CD8-positive, alpha-beta memory T cell (primary cell): Measurements from ENCODE around the gene PRSS38. TPM values are rescaled to one million over a fixed set of nuclear protein-coding genes. Genes with fewer than 3 reads are reported as not detected.

Experiments
- CTCF ChIA-PET: fragments of 350-600 bp; sonication (Branson Sonifier 250); formaldehyde crosslinking; loops from one replicate; lab custom pipeline; 2021; ENCODE audit warnings: antibody characterized with exemption; lab: Charles Lee
- POLR2A ChIA-PET: fragments of 350-600 bp; sonication (Branson Sonifier 250); formaldehyde crosslinking; loops from one replicate; lab custom pipeline; 2021; ENCODE audit warnings: antibody characterized with exemption; lab: Charles Lee
- DNase-seq, 5 donors: peaks; one replicate each; pipeline versions ENCODE4 v3.0.0 to v3.0.0-alpha.2; 2020 to 2022; ENCODE audit warnings: mixed read lengths in 1 of 5
- H3K27ac ChIP-seq: one replicate; pipeline ENCODE4 v1.7.0; 2013; ENCODE audit warnings: low read depth, mild to moderate bottlenecking, low read length, moderate library complexity
- H3K27me3 ChIP-seq: 2 replicates; pipeline ENCODE4 v1.7.0; 2013; ENCODE audit warnings: low read length, mild to moderate bottlenecking; ENCODE audit not compliant: insufficient read depth, poor library complexity, severe bottlenecking
- H3K36me3 ChIP-seq: 2 replicates; pipeline ENCODE4 v1.7.0; 2013; ENCODE audit warnings: mild to moderate bottlenecking, low read length, moderate library complexity; ENCODE audit not compliant: insufficient read depth
- H3K4me1 ChIP-seq: 2 replicates; pipeline ENCODE4 v1.7.0; 2013; ENCODE audit warnings: mild to moderate bottlenecking, low read length, moderate library complexity; ENCODE audit not compliant: insufficient read depth
- H3K4me3 ChIP-seq: 2 replicates; pipeline ENCODE4 v1.7.0; 2013; ENCODE audit warnings: mild to moderate bottlenecking, low read length
- H3K9me3 ChIP-seq: 2 replicates; pipeline ENCODE4 v1.7.0; 2013; ENCODE audit warnings: mild to moderate bottlenecking, low read length
- H3K27ac Mint-ChIP-seq, 8 donors: one replicate each; pipeline ENCODE4 v1.8.0; 2020 to 2021; ENCODE audit warnings: mixed read lengths in 8 of 8, mild to moderate bottlenecking in 6 of 8, inconsistent platforms in 3 of 8, moderate library complexity in 3 of 8
- H3K27me3 Mint-ChIP-seq, 2 donors: one replicate each; pipeline ENCODE4 v1.8.0; 2020 to 2021; ENCODE audit warnings: mixed read lengths in 2 of 2, mild to moderate bottlenecking in 1 of 2, moderate library complexity in 1 of 2
- H3K36me3 Mint-ChIP-seq, 3 donors: one replicate each; pipeline ENCODE4 v1.8.0; 2020 to 2021; ENCODE audit warnings: mixed read lengths in 3 of 3, inconsistent platforms in 1 of 3, mild to moderate bottlenecking in 1 of 3
- H3K4me1 Mint-ChIP-seq, 3 donors: one replicate each; pipeline ENCODE4 v1.8.0; 2020 to 2021; ENCODE audit warnings: mixed read lengths in 3 of 3, inconsistent platforms in 1 of 3, mild to moderate bottlenecking in 1 of 3
- H3K4me3 Mint-ChIP-seq, 7 donors: one replicate each; pipeline ENCODE4 v1.8.0; 2020 to 2021; ENCODE audit warnings: mixed read lengths in 7 of 7, mild to moderate bottlenecking in 6 of 7, moderate library complexity in 4 of 7, inconsistent platforms in 2 of 7
- H3K9me3 Mint-ChIP-seq, 5 donors: one replicate each; pipeline ENCODE4 v1.8.0; 2020 to 2022; ENCODE audit warnings: mixed read lengths in 5 of 5, mild to moderate bottlenecking in 3 of 5, moderate library complexity in 2 of 5, inconsistent platforms in 1 of 5
- polyA plus RNA-seq: library from polyadenylated mRNA; unstranded; fragments of 300-500 nt; fragmentation: Illumina TruSeq; gene quantifications from one replicate; pipeline ENCODE4 v1.2.3, GENCODE V29; 2021
- total RNA-seq, 2 experiments: library from RNA; stranded (reverse); gene quantifications; one replicate each; pipeline ENCODE4 v1.2.3, GENCODE V29; 2021

Gene PRSS38
- total and polyA plus RNA-seq, 3 experiments from 2014 or later = not detected

GRCh38 chr1:227796359-227796915 lies 19.0 kb upstream of the PRSS38 start:
- no peak overlapping the region for H3K4me3 Mint-ChIP-seq
- H3K27ac Mint-ChIP-seq = no peak overlapping the region
- no peaks in the 10 kb centered on the region for H3K9me3 ChIP-seq
- POLR2A ChIA-PET = interaction anchor here (0.5 kb wide), 1 partner anchor 858 kb away, joined by 4 read pairs; no protein-coding TSS in a partner anchor
- no peaks in the 10 kb centered on the region for H3K4me1 ChIP-seq
- H3K4me3 ChIP-seq = no peak overlapping the region
- no peak for DNase-seq
- no peaks in the 10 kb centered on the region for H3K27me3 ChIP-seq
- no peaks in the 10 kb centered on the region for H3K36me3 Mint-ChIP-seq
- H3K4me1 Mint-ChIP-seq = no peaks in the 10 kb centered on the region
- H3K27ac ChIP-seq = no peak overlapping the region
- no peaks in the 10 kb centered on the region for H3K36me3 ChIP-seq
- H3K9me3 Mint-ChIP-seq = no peaks in the 10 kb centered on the region
- peaks cover 2 to 5% of the 10 kb centered on the region in 2 donors for H3K27me3 Mint-ChIP-seq
- CTCF ChIA-PET = interaction anchor here (2.2 kb wide), 1 partner anchor 31 kb away, joined by 7 read pairs; no protein-coding TSS in a partner anchor

GRCh38 chr1:227797144-227797543 lies 18.3 kb upstream of the PRSS38 start:
- Mint-ChIP-seq H3K9me3 (no peaks in the 10 kb centered on the region), H3K36me3 (no peaks in the 10 kb centered on the region), H3K4me1 (no peaks in the 10 kb centered on the region), H3K27ac (no peak overlapping the region), H3K4me3 (no peak overlapping the region), H3K27me3 (peaks cover 2 to 5% of the 10 kb centered on the region in 2 donors)
- Histone ChIP-seq H3K27ac (no peak overlapping the region), H3K9me3 (no peaks in the 10 kb centered on the region), H3K4me1 (no peaks in the 10 kb centered on the region), H3K36me3 (no peaks in the 10 kb centered on the region), H3K4me3 (no peak overlapping the region), H3K27me3 (no peaks in the 10 kb centered on the region)
- ChIA-PET CTCF (no interaction called here), POLR2A (no interaction called here)
- no peak for DNase-seq

- no peak for DNase-seq
- Histone ChIP-seq H3K4me1 (no peaks in the 10 kb centered on the region), H3K27me3 (no peaks in the 10 kb centered on the region), H3K9me3 (no peaks in the 10 kb centered on the region), H3K36me3 (no peaks in the 10 kb centered on the region), H3K27ac (no peak overlapping the region), H3K4me3 (no peak overlapping the region)
- CTCF ChIA-PET = no interaction called here
- no peaks in the 10 kb centered on the region for H3K36me3 Mint-ChIP-seq
- POLR2A ChIA-PET = no interaction called here
- H3K4me3 Mint-ChIP-seq = no peak overlapping the region
- no peaks in the 10 kb centered on the region for H3K9me3 Mint-ChIP-seq
- H3K27ac Mint-ChIP-seq = peak overlapping the region in 1 of 8 donors; percentile 79
- H3K4me1 Mint-ChIP-seq = no peaks in the 10 kb centered on the region
- peaks cover 2 to 5% of the 10 kb centered on the region in 2 donors for H3K27me3 Mint-ChIP-seq
These were observed 17.9 kb upstream of the PRSS38 start for GRCh38 chr1:227797625-227798024.

- H3K27me3 Mint-ChIP-seq = peaks cover 2 to 5% of the 10 kb centered on the region in 2 donors
These were observed 17.2 kb upstream of the PRSS38 start for GRCh38 chr1:227798078-227798802.

GRCh38 chr1:227799756-227800155 lies 15.7 kb upstream of the PRSS38 start:
- Mint-ChIP-seq H3K27ac (peak overlapping the region in 2 of 8 donors; percentile 6 to 62), H3K9me3 (peaks cover 2 to 8% (median 6%) of the 10 kb centered on the region in 5 donors), H3K36me3 (peaks cover 0 to 11% (median 1%) of the 10 kb centered on the region in 3 donors), H3K27me3 (peaks cover 8 to 15% of the 10 kb centered on the region in 2 donors), H3K4me3 (no peak overlapping the region), H3K4me1 (no peaks in the 10 kb centered on the region)
- POLR2A ChIA-PET = no interaction called here
- Histone ChIP-seq H3K36me3 (no peaks in the 10 kb centered on the region), H3K27me3 (no peaks in the 10 kb centered on the region), H3K4me3 (no peak overlapping the region), H3K27ac (no peak overlapping the region), H3K4me1 (no peaks in the 10 kb centered on the region), H3K9me3 (no peaks in the 10 kb centered on the region)
- DNase-seq = no peak
- CTCF ChIA-PET = no interaction called here

More at GRCh38 chr1:227798078-227798802, 17.2 kb upstream of the PRSS38 start:
- Mint-ChIP-seq H3K36me3 (no peaks in the 10 kb centered on the region), H3K27ac (no peak overlapping the region), H3K4me3 (no peak overlapping the region), H3K4me1 (no peaks in the 10 kb centered on the region), H3K9me3 (peaks cover 0 to 1% (median 0%) of the 10 kb centered on the region in 5 donors)
- no peaks in the 10 kb centered on the region for H3K9me3 ChIP-seq
- ChIA-PET CTCF (interaction anchor here (1.0 kb wide), 1 partner anchor 20 kb away, joined by 4 read pairs; no protein-coding TSS in a partner anchor), POLR2A (no interaction called here)
- H3K27me3 ChIP-seq = no peaks in the 10 kb centered on the region
- no peak overlapping the region for H3K4me3 ChIP-seq
- no peaks in the 10 kb centered on the region for H3K36me3 ChIP-seq
- H3K4me1 ChIP-seq = no peaks in the 10 kb centered on the region
- no peak for DNase-seq
- no peak overlapping the region for H3K27ac ChIP-seq

GRCh38 chr1:227803933-227804332 lies 11.5 kb upstream of the PRSS38 start:
- no peak for DNase-seq
- no peaks in the 10 kb centered on the region for H3K27me3 ChIP-seq
- H3K36me3 ChIP-seq = no peaks in the 10 kb centered on the region
- ChIA-PET CTCF (no interaction called here), POLR2A (no interaction called here)
- H3K9me3 ChIP-seq = no peaks in the 10 kb centered on the region
- H3K9me3 Mint-ChIP-seq = peaks cover 2 to 10% (median 6%) of the 10 kb centered on the region in 5 donors
- H3K27ac ChIP-seq = no peak overlapping the region
- no peak overlapping the region for H3K4me3 ChIP-seq
- H3K4me3 Mint-ChIP-seq = no peak overlapping the region
- no peak overlapping the region for H3K27ac Mint-ChIP-seq
- no peaks in the 10 kb centered on the region for H3K4me1 ChIP-seq
- H3K4me1 Mint-ChIP-seq = peaks cover 7 to 13% (median 13%) of the 10 kb centered on the region in 3 donors
- peaks cover 0 to 15% (median 4%) of the 10 kb centered on the region in 3 donors for H3K36me3 Mint-ChIP-seq
- peaks cover 10 to 25% of the 10 kb centered on the region in 2 donors for H3K27me3 Mint-ChIP-seq

- H3K9me3 Mint-ChIP-seq = peaks cover 2 to 10% (median 6%) of the 10 kb centered on the region in 5 donors
- ChIA-PET POLR2A (no interaction called here), CTCF (no interaction called here)
- DNase-seq = no peak
- peaks cover 11 to 20% (median 19%) of the 10 kb centered on the region in 3 donors for H3K4me1 Mint-ChIP-seq
- peaks cover 8 to 25% of the 10 kb centered on the region in 2 donors for H3K27me3 Mint-ChIP-seq
- no peaks in the 10 kb centered on the region for H3K36me3 ChIP-seq
- no peaks in the 10 kb centered on the region for H3K27me3 ChIP-seq
- no peak overlapping the region for H3K4me3 Mint-ChIP-seq
- no peaks in the 10 kb centered on the region for H3K4me1 ChIP-seq
- no peak overlapping the region for H3K4me3 ChIP-seq
- no peak overlapping the region for H3K27ac Mint-ChIP-seq
- H3K27ac ChIP-seq = no peak overlapping the region
- no peaks in the 10 kb centered on the region for H3K9me3 ChIP-seq
- peaks cover 0 to 15% (median 4%) of the 10 kb centered on the region in 3 donors for H3K36me3 Mint-ChIP-seq
These were observed 9.8 kb upstream of the PRSS38 start for GRCh38 chr1:227805606-227806197.

- Histone ChIP-seq H3K4me3 (no peak overlapping the region), H3K27ac (no peak overlapping the region), H3K36me3 (no peaks in the 10 kb centered on the region), H3K27me3 (no peaks in the 10 kb centered on the region), H3K9me3 (peaks cover 2% of the 10 kb centered on the region), H3K4me1 (no peaks in the 10 kb centered on the region)
- H3K36me3 Mint-ChIP-seq = peaks cover 0 to 26% (median 4%) of the 10 kb centered on the region in 3 donors
- peak overlapping the region in 2 of 8 donors; percentile 20 to 51 for H3K27ac Mint-ChIP-seq
- no peak overlapping the region for H3K4me3 Mint-ChIP-seq
- DNase-seq = no peak
- CTCF ChIA-PET = no interaction called here
- H3K4me1 Mint-ChIP-seq = peaks cover 11 to 20% (median 19%) of the 10 kb centered on the region in 3 donors
- H3K27me3 Mint-ChIP-seq = peaks cover 8 to 22% of the 10 kb centered on the region in 2 donors
- H3K9me3 Mint-ChIP-seq = peaks cover 5 to 20% (median 16%) of the 10 kb centered on the region in 5 donors
- POLR2A ChIA-PET = no interaction called here
These were observed 6.9 kb upstream of the PRSS38 start for GRCh38 chr1:227808566-227808965.
